GM18511 (cell line): ENCODE results near the gene CCL22.
A peak's percentile ranks its signal among the peaks of the same experiment; 100 is the strongest.
"Not testable (repeated sequence)": the region's sequence is repeated elsewhere in the genome, so short reads cannot be mapped to it uniquely, and the experiment has no call there.

ENCODE experiments used
- ATAC-seq: cut with Tn5 transposase; IDR thresholded peaks from one replicate; pipeline ENCODE4 v1.9.1; 2021; ENCODE audit warnings: mild to moderate bottlenecking, moderate library complexity; ENCODE audit not compliant: unreplicated experiment

The CCL22 gene

GRCh38 chr16:57358527-57359095, at the start of gene CCL22:
CCL22 (plus strand) TSS chr16:57358783; CDS start chr16:57358817, 34 bp downstream.
- ATAC-seq = peak; percentile 68

- no peak for ATAC-seq
Observed at GRCh38 chr16:57310801-57311200, 47.8 kb upstream of the CCL22 start.

GRCh38 chr16:57313509-57313908, 45.1 kb upstream of the CCL22 start:
- ATAC-seq = no peak

GRCh38 chr16:57314161-57314785, 44.3 kb upstream of the CCL22 start:
- ATAC-seq = no peak

GRCh38 chr16:57315416-57315815, 43.2 kb upstream of the CCL22 start:
- no peak for ATAC-seq

- no peak for ATAC-seq
Observed at GRCh38 chr16:57316390-57317017, 42.1 kb upstream of the CCL22 start.

GRCh38 chr16:57318240-57318970, 40.2 kb upstream of the CCL22 start:
- ATAC-seq = no peak

- ATAC-seq = no peak
Observed at GRCh38 chr16:57319646-57320045, 38.9 kb upstream of the CCL22 start.

GRCh38 chr16:57324749-57325148, 33.8 kb upstream of the CCL22 start:
- no peak for ATAC-seq

GRCh38 chr16:57325458-57325857, 33.1 kb upstream of the CCL22 start:
- ATAC-seq = no peak

- no peak for ATAC-seq
Observed at GRCh38 chr16:57329718-57330327, 28.8 kb upstream of the CCL22 start.

- no peak for ATAC-seq
Observed at GRCh38 chr16:57331355-57331754, 27.2 kb upstream of the CCL22 start.

- no peak for ATAC-seq
Observed at GRCh38 chr16:57333402-57333801, 25.2 kb upstream of the CCL22 start.

GRCh38 chr16:57335366-57335765, 23.2 kb upstream of the CCL22 start:
- ATAC-seq = no peak

GRCh38 chr16:57341062-57341440, 17.5 kb upstream of the CCL22 start:
- ATAC-seq = no peak

GRCh38 chr16:57341441-57342303, 16.9 kb upstream of the CCL22 start:
- ATAC-seq = no peak

GRCh38 chr16:57342606-57343005, 16.0 kb upstream of the CCL22 start:
- ATAC-seq = not testable (repeated sequence)

GRCh38 chr16:57343221-57343620, 15.4 kb upstream of the CCL22 start:
- no peak for ATAC-seq

- not testable (repeated sequence) for ATAC-seq
Observed at GRCh38 chr16:57344094-57344493, 14.5 kb upstream of the CCL22 start.

- ATAC-seq = no peak
Observed at GRCh38 chr16:57345021-57345420, 13.6 kb upstream of the CCL22 start.
